H9 (cell line): ENCODE results near the gene AQP3. TPM values are rescaled to one million over a fixed set of nuclear protein-coding genes. Genes with fewer than 3 reads are reported as not detected.
A peak's percentile ranks its signal among the peaks of the same experiment; 100 is the strongest.

Experiments used
- DNase-seq: peaks from one replicate; pipeline ENCODE4 v3.0.0-alpha.2; 2017
- H2AFZ ChIP-seq: one replicate; pipeline ENCODE4 v1.6.1; 2013; ENCODE audit warnings: mild to moderate bottlenecking, low read length, control low read depth, moderate library complexity
- H2AK5ac ChIP-seq: 2 replicates; pipeline ENCODE4 v1.6.1; 2013; ENCODE audit warnings: low read length, control low read depth, mixed read lengths; ENCODE audit not compliant: insufficient read length
- H2BK120ac ChIP-seq: one replicate; pipeline ENCODE4 v1.6.1; 2013; ENCODE audit warnings: low read depth, mild to moderate bottlenecking, low read length, control low read depth, inconsistent platforms; ENCODE audit not compliant: poor library complexity, severe bottlenecking
- H2BK12ac ChIP-seq: 2 replicates; pipeline ENCODE4 v1.6.1; 2013; ENCODE audit warnings: low read length, control low read depth, mixed read lengths, low read depth; ENCODE audit not compliant: insufficient read length
- H2BK15ac ChIP-seq: 2 replicates; pipeline ENCODE4 v1.6.1; 2013; ENCODE audit warnings: low read depth, low read length, control low read depth
- H2BK20ac ChIP-seq: one replicate; pipeline ENCODE4 v1.6.1; 2013; ENCODE audit warnings: low read depth, mild to moderate bottlenecking, low read length, control low read depth, inconsistent platforms; ENCODE audit not compliant: poor library complexity, severe bottlenecking
- H2BK5ac ChIP-seq: 2 replicates; pipeline ENCODE4 v1.6.1; 2013; ENCODE audit warnings: low read length, control low read depth, mixed read lengths; ENCODE audit not compliant: insufficient read length
- H3K14ac ChIP-seq: 2 replicates; pipeline ENCODE4 v1.6.1; 2013; ENCODE audit warnings: low read length, control low read depth; ENCODE audit not compliant: insufficient read depth
- H3K18ac ChIP-seq: 2 replicates; pipeline ENCODE4 v1.6.1; 2013; ENCODE audit warnings: low read depth, mild to moderate bottlenecking, mixed read lengths, low read length, control low read depth; ENCODE audit not compliant: insufficient read length
- H3K23ac ChIP-seq: 2 replicates; pipeline ENCODE4 v1.6.1; 2013; ENCODE audit warnings: low read length, control low read depth, mixed read lengths, low read depth; ENCODE audit not compliant: insufficient read length
- H3K23me2 ChIP-seq: 2 replicates; pipeline ENCODE4 v1.6.1; 2013; ENCODE audit warnings: low read depth, mild to moderate bottlenecking, mixed read lengths, low read length, control low read depth; ENCODE audit not compliant: insufficient read length, poor library complexity, severe bottlenecking
- H3K27ac ChIP-seq: 2 replicates; pipeline ENCODE4 v1.5.1; 2013; ENCODE audit warnings: low read length, control low read depth, mixed read lengths, low read depth; ENCODE audit not compliant: insufficient read length
- H3K27me3 ChIP-seq: 2 replicates; pipeline ENCODE4 v1.6.1; 2013; ENCODE audit warnings: low read length, control low read depth, inconsistent platforms; ENCODE audit not compliant: insufficient read depth
- H3K4ac ChIP-seq: 2 replicates; pipeline ENCODE4 v1.6.1; 2013; ENCODE audit warnings: low read depth, mild to moderate bottlenecking, control low read depth, inconsistent platforms, low read length, moderate library complexity
- H3K4me1 ChIP-seq: 2 replicates; pipeline ENCODE4 v1.6.1; 2013; ENCODE audit warnings: low read length, control low read depth, inconsistent platforms; ENCODE audit not compliant: insufficient read depth
- H3K4me2 ChIP-seq: 2 replicates; pipeline ENCODE4 v1.6.1; 2013; ENCODE audit warnings: low read length, control low read depth, mixed read lengths; ENCODE audit not compliant: insufficient read length, insufficient read depth
- H3K56ac ChIP-seq: 2 replicates; pipeline ENCODE4 v1.6.1; 2013; ENCODE audit warnings: low read depth, mild to moderate bottlenecking, mixed read lengths, low read length, control low read depth; ENCODE audit not compliant: insufficient read length
- H3K79me1 ChIP-seq: 2 replicates; pipeline ENCODE4 v1.6.1; 2013; ENCODE audit warnings: low read depth, mild to moderate bottlenecking, moderate library complexity, low read length, control low read depth, inconsistent platforms; ENCODE audit not compliant: insufficient read depth, poor library complexity, severe bottlenecking
- H3K79me2 ChIP-seq: 2 replicates; pipeline ENCODE4 v1.6.1; 2013; ENCODE audit warnings: low read length, control low read depth, inconsistent platforms; ENCODE audit not compliant: insufficient read depth
- H3K9ac ChIP-seq: 2 replicates; pipeline ENCODE4 v1.6.1; 2013; ENCODE audit warnings: low read length, control low read depth, mixed read lengths; ENCODE audit not compliant: insufficient read length; ENCODE audit errors: extremely low read depth
- H3K9me3 ChIP-seq: one replicate; pipeline ENCODE4 v1.6.1; 2013; ENCODE audit warnings: low read depth, low read length, inconsistent platforms; ENCODE audit not compliant: control insufficient read depth
- H3T11ph ChIP-seq: one replicate; pipeline ENCODE4 v1.6.1; 2013; ENCODE audit warnings: mild to moderate bottlenecking, low read length, control low read depth, inconsistent platforms
- H4K20me1 ChIP-seq: one replicate; pipeline ENCODE4 v1.6.1; 2013; ENCODE audit not compliant: control insufficient read depth, insufficient read length, insufficient read depth
- H4K5ac ChIP-seq: 2 replicates; pipeline ENCODE4 v1.6.1; 2013; ENCODE audit warnings: low read depth, mild to moderate bottlenecking, mixed read lengths, low read length, control low read depth; ENCODE audit not compliant: insufficient read length
- H4K8ac ChIP-seq: replicated peaks from 2 replicates; pipeline ENCODE4 v1.6.1; 2013; ENCODE audit warnings: low read length, control low read depth, mixed read lengths, low read depth; ENCODE audit not compliant: insufficient read length
- H4K91ac ChIP-seq: 2 replicates; pipeline ENCODE4 v1.6.1; 2013; ENCODE audit warnings: low read depth, mild to moderate bottlenecking, moderate library complexity, mixed read lengths, low read length, control low read depth; ENCODE audit not compliant: insufficient read length
- H3K27ac Mint-ChIP-seq, 3 experiments: 2 replicates in 2 of 3; 3 replicates in 1 of 3; pipeline ENCODE4 v1.8.0; 2020 to 2021; ENCODE audit warnings: mixed read lengths in 3 of 3, mild to moderate bottlenecking in 1 of 3, moderate library complexity in 1 of 3
- H3K27me3 Mint-ChIP-seq: 2 replicates; pipeline ENCODE4 v1.8.0; 2021; ENCODE audit warnings: low read depth, mild to moderate bottlenecking, moderate library complexity, mixed read lengths
- H3K36me3 Mint-ChIP-seq, 3 experiments: 2 replicates in 2 of 3; 3 replicates in 1 of 3; pipeline ENCODE4 v1.8.0; 2020 to 2021; ENCODE audit warnings: low read depth in 3 of 3, mixed read lengths in 3 of 3; ENCODE audit not compliant: insufficient read depth in 1 of 3
- H3K4me1 Mint-ChIP-seq, 2 experiments: 2 replicates each; pipeline ENCODE4 v1.8.0; 2020; ENCODE audit warnings: mixed read lengths in 2 of 2
- H3K4me3 Mint-ChIP-seq, 2 experiments: 2 replicates in 1 of 2; 3 replicates in 1 of 2; pipeline ENCODE4 v1.8.0; 2020 to 2021; ENCODE audit warnings: mild to moderate bottlenecking in 2 of 2, mixed read lengths in 2 of 2, moderate library complexity in 1 of 2
- H3K9me3 Mint-ChIP-seq, 2 experiments: 2 replicates in 1 of 2; 3 replicates in 1 of 2; pipeline ENCODE4 v1.8.0; 2020; ENCODE audit warnings: mild to moderate bottlenecking in 2 of 2, mixed read lengths in 2 of 2, moderate library complexity in 1 of 2
- WGBS: extraction: QIAGEN DNeasy Blood & Tissue Kit; methylation state at CpG from one replicate; pipeline ENCODE4 v1.1.7; 2013; ENCODE audit warnings: missing lambda C conversion rate, low lambda C conversion rate, mixed read lengths; ENCODE audit not compliant: insufficient read length; ENCODE audit errors: extremely low coverage; 5-methylcytosine and 5-hydroxymethylcytosine counted together
- total RNA-seq: library from RNA; stranded (reverse); gene quantifications from 2 replicates; pipeline ENCODE4 v1.2.1, GENCODE V29; 2021
- TF ChIP-seq, protein P1 (sequence below): fragments of 200-600 bp; sonication (generic); conservative IDR thresholded peaks from 3 replicates; pipeline ENCODE4 v1.8.0; 2021; ENCODE audit warnings: antibody characterized with exemption, mild to moderate bottlenecking

Gene AQP3
- total RNA-seq, 1 experiment from 2014 or later = 1.6 TPM

DNA sequence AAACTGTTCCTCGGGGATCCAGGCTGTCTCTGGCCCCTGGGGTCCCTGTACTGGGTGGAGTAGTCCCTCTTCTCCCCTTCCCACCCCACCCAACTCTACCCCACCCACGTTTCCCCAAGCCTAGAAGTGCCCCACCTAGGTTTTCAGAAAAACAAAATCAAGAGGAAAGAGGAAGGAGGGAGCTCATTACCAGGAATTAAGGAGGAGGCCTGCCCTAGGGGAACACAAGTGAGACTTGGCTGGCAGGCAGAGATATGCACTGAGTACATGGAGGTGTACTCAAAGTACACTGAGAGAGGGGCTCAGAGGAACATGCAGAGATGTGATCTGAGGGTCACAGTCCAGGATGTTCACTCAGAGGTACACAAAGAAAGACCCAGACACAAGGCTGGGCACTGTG is 10.2 kb downstream of the AQP3 start:
- no peak overlapping the region for H2AFZ ChIP-seq
- no peaks in the 10 kb centered on the region for H3K27me3 ChIP-seq
- no peaks in the 10 kb centered on the region for H3K79me1 ChIP-seq
- DNase-seq = no peak
- H3K79me2 ChIP-seq = no peaks in the 10 kb centered on the region
- H3K9ac ChIP-seq = no peak overlapping the region
- H4K20me1 ChIP-seq = no peaks in the 10 kb centered on the region
- no peaks in the 10 kb centered on the region for H3K23me2 ChIP-seq
- no peak overlapping the region for H3K56ac ChIP-seq
- no peak overlapping the region for H3K4ac ChIP-seq
- H3K18ac ChIP-seq = no peak overlapping the region
- H3T11ph ChIP-seq = no peak overlapping the region
- H4K5ac ChIP-seq = no peak overlapping the region
- no peaks in the 10 kb centered on the region for H3K9me3 ChIP-seq
- H3K14ac ChIP-seq = no peak overlapping the region; the same call in 1 of the 2 replicates
- H4K91ac ChIP-seq = no peak overlapping the region
- Mint-ChIP-seq H3K27ac (peak overlapping the region in 1 of 3 experiments; percentile 59; a peak in 1 of 7 replicates), H3K36me3 (no peaks in the 10 kb centered on the region), H3K4me3 (no peak overlapping the region), H3K27me3 (peaks cover 8% of the 10 kb centered on the region), H3K4me1 (peaks cover 11 to 13% of the 10 kb centered on the region in 2 experiments), H3K9me3 (no peaks in the 10 kb centered on the region)
- H2BK5ac ChIP-seq = no peak overlapping the region
- no peak overlapping the region for H2BK20ac ChIP-seq
- H3K4me1 ChIP-seq = no peaks in the 10 kb centered on the region
- no peak overlapping the region for H3K23ac ChIP-seq
- no peak overlapping the region for H4K8ac ChIP-seq
- no peak overlapping the region for H2BK15ac ChIP-seq
- no peak overlapping the region for H2BK120ac ChIP-seq
- H2BK12ac ChIP-seq = no peak overlapping the region
- no peak overlapping the region for H3K4me2 ChIP-seq
- WGBS = no CpG with 5 or more reads among the region's 2 CpGs
- TF ChIP-seq, protein P1, sequence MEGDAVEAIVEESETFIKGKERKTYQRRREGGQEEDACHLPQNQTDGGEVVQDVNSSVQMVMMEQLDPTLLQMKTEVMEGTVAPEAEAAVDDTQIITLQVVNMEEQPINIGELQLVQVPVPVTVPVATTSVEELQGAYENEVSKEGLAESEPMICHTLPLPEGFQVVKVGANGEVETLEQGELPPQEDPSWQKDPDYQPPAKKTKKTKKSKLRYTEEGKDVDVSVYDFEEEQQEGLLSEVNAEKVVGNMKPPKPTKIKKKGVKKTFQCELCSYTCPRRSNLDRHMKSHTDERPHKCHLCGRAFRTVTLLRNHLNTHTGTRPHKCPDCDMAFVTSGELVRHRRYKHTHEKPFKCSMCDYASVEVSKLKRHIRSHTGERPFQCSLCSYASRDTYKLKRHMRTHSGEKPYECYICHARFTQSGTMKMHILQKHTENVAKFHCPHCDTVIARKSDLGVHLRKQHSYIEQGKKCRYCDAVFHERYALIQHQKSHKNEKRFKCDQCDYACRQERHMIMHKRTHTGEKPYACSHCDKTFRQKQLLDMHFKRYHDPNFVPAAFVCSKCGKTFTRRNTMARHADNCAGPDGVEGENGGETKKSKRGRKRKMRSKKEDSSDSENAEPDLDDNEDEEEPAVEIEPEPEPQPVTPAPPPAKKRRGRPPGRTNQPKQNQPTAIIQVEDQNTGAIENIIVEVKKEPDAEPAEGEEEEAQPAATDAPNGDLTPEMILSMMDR = no peak
- H3K27ac ChIP-seq = no peak overlapping the region
- no peak overlapping the region for H2AK5ac ChIP-seq
